ENCODE measurements around the gene ATXN10. TPM values are rescaled to one million over a fixed set of nuclear protein-coding genes. Genes with fewer than 3 reads are reported as not detected.

The ATXN10 gene
- total and polyA plus RNA-seq, 2 experiments from 2014 or later, result 99.0 to 163 TPM

GRCh38 chr22:45834241-45834640 is 162.6 kb downstream of the ATXN10 start:
- H2AFZ ChIP-seq, result no peak overlapping the region
- Mint-ChIP-seq H3K27ac (0 out of 2 replicates have a peak overlapping the region, but pooled peaks have one; percentile 6), H3K4me3 (no peak overlapping the region), H3K4me1 (peaks cover 14% of the 10 kb centered on the region), H3K9me3 (no peaks in the 10 kb centered on the region), H3K27me3 (ENCODE audit: insufficient read depth, low read depth, poor library complexity) (no peaks in the 10 kb centered on the region), H3K36me3 (ENCODE audit: low read depth) (no peaks in the 10 kb centered on the region)
- H4K20me1 ChIP-seq (replicated peaks; ENCODE audit: insufficient read depth), result peaks cover 18% of the 10 kb centered on the region
- H3K9me2 ChIP-seq (ENCODE audit: insufficient read depth), result no peaks in the 10 kb centered on the region
- no peak overlapping the region for H3K4me2 ChIP-seq
- H3K27me3 ChIP-seq (ENCODE audit: insufficient read depth), result no peaks in the 10 kb centered on the region
- TF ChIP-seq ZNF462 (CRISPR knock-in tag; IDR thresholded peaks at IDR 0.05) (no peak), POLR2AphosphoS5 (IDR thresholded peaks at IDR 0.05; ENCODE audit: low read depth) (no peak), STAT1 (IDR thresholded peaks at IDR 0.05; ENCODE audit: unreplicated experiment) (no peak), ETS1 (IDR thresholded peaks at IDR 0.05) (no peak), CTCF (conservative IDR thresholded peaks at IDR 0.05; ENCODE audit: low read depth in 2 of 2) (no peak), CREB1 (CRISPR knock-in tag; IDR thresholded peaks at IDR 0.05; ENCODE audit: low read depth) (no peak), REST (IDR thresholded peaks at IDR 0.05; ENCODE audit: unreplicated experiment) (no peak), EZH2phosphoT487 (IDR thresholded peaks at IDR 0.05; ENCODE audit: unreplicated experiment) (no peak), NANOG (IDR thresholded peaks at IDR 0.05; ENCODE audit: borderline replicate concordance) (no peak), ZNF114 (CRISPR knock-in tag; IDR thresholded peaks at IDR 0.05) (no peak), JUNB (IDR thresholded peaks at IDR 0.05; ENCODE audit: unreplicated experiment) (no peak), ZNF331 (CRISPR knock-in tag; IDR thresholded peaks at IDR 0.05; ENCODE audit: low read depth) (no peak), EZH2 (IDR thresholded peaks at IDR 0.05; ENCODE audit: low read depth, unreplicated experiment) (no peak)
- H3F3A ChIP-seq (replicated peaks; ENCODE audit: low read depth), result no peaks in the 10 kb centered on the region
- no peak overlapping the region for H3K4me3 ChIP-seq
- no peak overlapping the region for H3K27ac ChIP-seq (ENCODE audit: low read depth)
- H3K79me2 ChIP-seq (replicated peaks; ENCODE audit: insufficient read depth), result no peaks in the 10 kb centered on the region
- H3K36me3 ChIP-seq (ENCODE audit: insufficient read depth), result no peaks in the 10 kb centered on the region
- ATAC-seq, result no peak
- DNase-seq (ENCODE audit: low spot score), result no peak
- no peaks in the 10 kb centered on the region for H3K4me1 ChIP-seq (ENCODE audit: insufficient read depth)

All from GM23338 (cell line).